ENCODE data around the gene SARS1. TPM values are rescaled to one million over a fixed set of nuclear protein-coding genes. Genes with fewer than 3 reads are reported as not detected.

The SARS1 gene
- total RNA-seq, 1 donor from 2014 or later: 188 TPM

- DNase-seq (no peak), ATAC-seq (ENCODE audit: low read depth) (no peak)
- intact Hi-C loops (cut with micrococcal nuclease): no loop called here
- H3K36me3 Mint-ChIP-seq (ENCODE audit: low read depth): peaks cover 61% of the 10 kb centered on the region
- no peak overlapping the region for H3K4me3 Mint-ChIP-seq
- H3K27ac Mint-ChIP-seq: no peak overlapping the region
- peaks cover 16% of the 10 kb centered on the region for H3K4me1 Mint-ChIP-seq
- no peak for TF ChIP-seq CTCF (IDR thresholded peaks at IDR 0.05)
- peaks cover 4% of the 10 kb centered on the region for H3K27me3 Mint-ChIP-seq
- H3K9me3 Mint-ChIP-seq: no peaks in the 10 kb centered on the region
- ChIA-PET CTCF (no interaction called here), POLR2A (no interaction called here)
These were observed 23.8 kb downstream of the SARS1 start for GRCh38 chr1:109237512-109237911.

- H3K36me3 Mint-ChIP-seq (ENCODE audit: low read depth): peaks cover 54% of the 10 kb centered on the region
- H3K27me3 Mint-ChIP-seq: peaks cover 6% of the 10 kb centered on the region
- TF ChIP-seq CTCF (IDR thresholded peaks at IDR 0.05): no peak
- ChIA-PET POLR2A (no interaction called here), CTCF (interaction anchor here (1.5 kb wide), 1 partner anchor 294 kb away, joined by 5 read pairs; no protein-coding TSS in a partner anchor)
- H3K9me3 Mint-ChIP-seq: no peaks in the 10 kb centered on the region
- intact Hi-C loops (cut with micrococcal nuclease): no loop called here
- DNase-seq (no peak), ATAC-seq (ENCODE audit: low read depth) (no peak)
- H3K4me3 Mint-ChIP-seq: no peak overlapping the region
- H3K4me1 Mint-ChIP-seq: peaks cover 16% of the 10 kb centered on the region
- no peak overlapping the region for H3K27ac Mint-ChIP-seq
These were observed 24.7 kb downstream of the SARS1 start for GRCh38 chr1:109238382-109238781.

- CTCF ChIA-PET: interaction anchor here (1.1 to 1.5 kb wide), 2 partner anchors 159 to 293 kb away, joined by 4 to 5 read pairs; partner anchors contain the start of gene SORT1
- DNase-seq (no peak), ATAC-seq (ENCODE audit: low read depth) (no peak)
- Mint-ChIP-seq H3K36me3 (ENCODE audit: low read depth) (peaks cover 54% of the 10 kb centered on the region), H3K4me3 (no peak overlapping the region), H3K9me3 (no peaks in the 10 kb centered on the region), H3K4me1 (peaks cover 16% of the 10 kb centered on the region), H3K27ac (no peak overlapping the region), H3K27me3 (peaks cover 9% of the 10 kb centered on the region)
- intact Hi-C loops (cut with micrococcal nuclease): loop anchor here (1.0 kb wide), 1 partner anchor 293 kb away; no protein-coding TSS in a partner anchor
- TF ChIP-seq CTCF (IDR thresholded peaks at IDR 0.05): no peak
- POLR2A ChIA-PET: no interaction called here
These were observed 25.3 kb downstream of the SARS1 start for GRCh38 chr1:109239047-109239408.

- ChIA-PET CTCF (interaction anchor here (0.9 to 1.5 kb wide), 3 partner anchors 10 to 292 kb away, joined by 4 to 5 read pairs (median 5); partner anchors contain the start of genes CELSR2 and SORT1), POLR2A (no interaction called here)
- intact Hi-C loops (cut with micrococcal nuclease): loop anchor here (1.0 kb wide), 1 partner anchor 293 kb away; no protein-coding TSS in a partner anchor
- DNase-seq (no peak), ATAC-seq (ENCODE audit: low read depth) (peak; percentile 78)
- H3K36me3 Mint-ChIP-seq (ENCODE audit: low read depth): peaks cover 50% of the 10 kb centered on the region
- TF ChIP-seq CTCF (IDR thresholded peaks at IDR 0.05): no peak
- H3K27me3 Mint-ChIP-seq: peaks cover 14% of the 10 kb centered on the region
- H3K27ac Mint-ChIP-seq: no peak overlapping the region
- no peak overlapping the region for H3K4me3 Mint-ChIP-seq
- no peaks in the 10 kb centered on the region for H3K9me3 Mint-ChIP-seq
- peaks cover 16% of the 10 kb centered on the region for H3K4me1 Mint-ChIP-seq
These were observed 25.8 kb downstream of the SARS1 start for GRCh38 chr1:109239409-109240068.
